HG03432 (cell line): Measurements from ENCODE around the gene GGT6.

Experiments used
- ATAC-seq: cut with Tn5 transposase; IDR thresholded peaks from one replicate; pipeline ENCODE4 v1.9.1; 2021; ENCODE audit warnings: mild to moderate bottlenecking, moderate library complexity; ENCODE audit not compliant: unreplicated experiment

The GGT6 gene

GRCh38 chr17:4576729-4577322 lies 16.4 kb upstream of the GGT6 start:
- no peak for ATAC-seq

- ATAC-seq: no peak
Measured at GRCh38 chr17:4576161-4576558, 15.8 kb upstream of the GGT6 start.

GRCh38 chr17:4574448-4575045 lies 14.2 kb upstream of the GGT6 start:
- ATAC-seq: no peak

GRCh38 chr17:4573669-4574068 lies 13.3 kb upstream of the GGT6 start:
- ATAC-seq: no peak

GRCh38 chr17:4573115-4573514 lies 12.7 kb upstream of the GGT6 start:
- ATAC-seq: no peak

GRCh38 chr17:4572131-4572530 lies 11.8 kb upstream of the GGT6 start:
- no peak for ATAC-seq

GRCh38 chr17:4569591-4569990 lies 9.2 kb upstream of the GGT6 start:
- ATAC-seq: no peak

- no peak for ATAC-seq
Measured at GRCh38 chr17:4566785-4567184, 6.4 kb upstream of the GGT6 start.

- ATAC-seq: no peak
Measured at GRCh38 chr17:4565209-4566141, 5.1 kb upstream of the GGT6 start.

GRCh38 chr17:4562015-4562969 lies 1.9 kb upstream of the GGT6 start:
- no peak for ATAC-seq

GRCh38 chr17:4560837-4561256 lies 470 bp upstream of the GGT6 start:
- no peak for ATAC-seq

- no peak for ATAC-seq
Measured at GRCh38 chr17:4559966-4560365, 411 bp downstream of the GGT6 start.

GRCh38 chr17:4559139-4559791 lies 1.1 kb downstream of the GGT6 start:
- no peak for ATAC-seq

- ATAC-seq: no peak
Measured at GRCh38 chr17:4558347-4558971, 1.9 kb downstream of the GGT6 start.

GRCh38 chr17:4557626-4558346 lies 2.6 kb downstream of the GGT6 start:
- ATAC-seq: no peak

GRCh38 chr17:4556996-4557395 lies 3.4 kb downstream of the GGT6 start:
- no peak for ATAC-seq

- ATAC-seq: no peak
Measured at GRCh38 chr17:4555873-4556759, 4.3 kb downstream of the GGT6 start.
